ENCODE data around the gene CLCN5. TPM values are rescaled to one million over a fixed set of nuclear protein-coding genes. Genes with fewer than 3 reads are reported as not detected.

The CLCN5 gene
- total and polyA plus RNA-seq, 2 of the 13 experiments (the other 11 are each of a cell fraction or from before 2014, with no cell fraction given), result 7.8 to 27.3 TPM

DNA sequence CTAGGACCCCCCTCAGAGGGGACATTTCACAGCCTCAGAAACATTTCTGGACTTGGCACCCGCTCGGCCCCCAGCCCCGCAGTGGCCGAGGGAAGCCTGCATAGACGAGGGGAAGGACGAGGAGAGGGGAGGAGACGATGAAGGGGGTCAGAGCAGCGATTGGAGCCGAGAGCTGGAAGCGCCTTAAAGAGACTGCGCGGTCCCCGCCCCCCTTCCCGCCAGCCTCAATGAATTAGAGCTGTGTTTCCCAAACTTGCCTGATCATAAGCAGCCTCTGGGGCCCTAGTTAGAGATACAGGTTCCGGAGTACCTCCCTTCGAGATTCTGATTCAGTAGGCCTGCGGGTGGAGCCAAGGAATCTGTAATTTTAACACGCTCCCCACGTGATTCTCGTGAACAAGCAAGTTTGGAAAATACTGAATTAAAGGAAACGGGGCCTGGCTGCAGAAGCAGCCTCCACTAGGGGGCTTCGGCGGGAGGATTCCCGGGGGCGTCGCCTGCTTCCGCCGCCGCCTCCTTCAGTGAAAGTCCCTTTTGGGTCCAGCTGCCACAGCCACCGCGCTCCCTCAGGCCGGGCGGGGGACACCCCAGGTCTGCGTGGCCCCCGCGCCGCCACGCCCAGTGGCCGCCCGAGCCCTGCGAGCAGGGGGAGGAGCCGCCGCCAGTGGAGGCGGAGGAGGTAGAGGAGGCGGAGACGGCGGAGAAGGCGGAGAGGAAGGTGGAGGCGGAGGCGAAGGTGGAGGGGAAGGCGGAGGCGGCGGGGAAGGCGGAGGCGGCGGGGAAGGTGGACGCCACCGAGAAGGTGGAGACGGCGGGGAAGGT lies 43.4 kb upstream of the CLCN5 start, which contains the start of gene USP27X (continued):
- TF ChIP-seq SNAPC2 (CRISPR knock-in tag; IDR thresholded peaks at IDR 0.05) (no peak), EZH2 (conservative IDR thresholded peaks at IDR 0.05; ENCODE audit: low read depth, low read length) (no peak), FOXA1 (IDR thresholded peaks at IDR 0.05) (no peak), FOXA1 (CRISPR knock-in tag; IDR thresholded peaks at IDR 0.05) (no peak), MED8 (CRISPR knock-in tag; IDR thresholded peaks at IDR 0.05; ENCODE audit: insufficient replicate concordance) (no peak), NAIF1 (CRISPR knock-in tag; IDR thresholded peaks at IDR 0.05; ENCODE audit: borderline replicate concordance) (no peak), PCBP1 (IDR thresholded peaks at IDR 0.05; ENCODE audit: borderline replicate concordance, low read depth, low read length) (no peak), KDM5B (CRISPR knock-in tag; IDR thresholded peaks at IDR 0.05; ENCODE audit: borderline replicate concordance) (no peak; the same call in 1 of the 2 replicates), ZNF777 (CRISPR knock-in tag; IDR thresholded peaks at IDR 0.05) (no peak), IKZF1 (IDR thresholded peaks at IDR 0.05) (no peak), PRMT3 (CRISPR knock-in tag; IDR thresholded peaks at IDR 0.05; ENCODE audit: borderline replicate concordance, low read depth) (no peak), ATF7 (IDR thresholded peaks at IDR 0.05) (no peak), ATF7 (CRISPR knock-in tag; IDR thresholded peaks at IDR 0.05) (no peak), ATAD3A (CRISPR knock-in tag; IDR thresholded peaks at IDR 0.05) (no peak), ZNF432 (CRISPR knock-in tag; IDR thresholded peaks at IDR 0.05; ENCODE audit: borderline replicate concordance) (no peak)
- TF ChIP-seq, protein P1, sequence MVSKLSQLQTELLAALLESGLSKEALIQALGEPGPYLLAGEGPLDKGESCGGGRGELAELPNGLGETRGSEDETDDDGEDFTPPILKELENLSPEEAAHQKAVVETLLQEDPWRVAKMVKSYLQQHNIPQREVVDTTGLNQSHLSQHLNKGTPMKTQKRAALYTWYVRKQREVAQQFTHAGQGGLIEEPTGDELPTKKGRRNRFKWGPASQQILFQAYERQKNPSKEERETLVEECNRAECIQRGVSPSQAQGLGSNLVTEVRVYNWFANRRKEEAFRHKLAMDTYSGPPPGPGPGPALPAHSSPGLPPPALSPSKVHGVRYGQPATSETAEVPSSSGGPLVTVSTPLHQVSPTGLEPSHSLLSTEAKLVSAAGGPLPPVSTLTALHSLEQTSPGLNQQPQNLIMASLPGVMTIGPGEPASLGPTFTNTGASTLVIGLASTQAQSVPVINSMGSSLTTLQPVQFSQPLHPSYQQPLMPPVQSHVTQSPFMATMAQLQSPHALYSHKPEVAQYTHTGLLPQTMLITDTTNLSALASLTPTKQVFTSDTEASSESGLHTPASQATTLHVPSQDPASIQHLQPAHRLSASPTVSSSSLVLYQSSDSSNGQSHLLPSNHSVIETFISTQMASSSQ (IDR thresholded peaks at IDR 0.05; ENCODE audit: low read depth), result no peak
- TF ChIP-seq, protein P1 (CRISPR knock-in tag; IDR thresholded peaks at IDR 0.05; ENCODE audit: borderline replicate concordance), result no peak; the same call in 1 of the 2 replicates
- TF ChIP-seq, protein P2, sequence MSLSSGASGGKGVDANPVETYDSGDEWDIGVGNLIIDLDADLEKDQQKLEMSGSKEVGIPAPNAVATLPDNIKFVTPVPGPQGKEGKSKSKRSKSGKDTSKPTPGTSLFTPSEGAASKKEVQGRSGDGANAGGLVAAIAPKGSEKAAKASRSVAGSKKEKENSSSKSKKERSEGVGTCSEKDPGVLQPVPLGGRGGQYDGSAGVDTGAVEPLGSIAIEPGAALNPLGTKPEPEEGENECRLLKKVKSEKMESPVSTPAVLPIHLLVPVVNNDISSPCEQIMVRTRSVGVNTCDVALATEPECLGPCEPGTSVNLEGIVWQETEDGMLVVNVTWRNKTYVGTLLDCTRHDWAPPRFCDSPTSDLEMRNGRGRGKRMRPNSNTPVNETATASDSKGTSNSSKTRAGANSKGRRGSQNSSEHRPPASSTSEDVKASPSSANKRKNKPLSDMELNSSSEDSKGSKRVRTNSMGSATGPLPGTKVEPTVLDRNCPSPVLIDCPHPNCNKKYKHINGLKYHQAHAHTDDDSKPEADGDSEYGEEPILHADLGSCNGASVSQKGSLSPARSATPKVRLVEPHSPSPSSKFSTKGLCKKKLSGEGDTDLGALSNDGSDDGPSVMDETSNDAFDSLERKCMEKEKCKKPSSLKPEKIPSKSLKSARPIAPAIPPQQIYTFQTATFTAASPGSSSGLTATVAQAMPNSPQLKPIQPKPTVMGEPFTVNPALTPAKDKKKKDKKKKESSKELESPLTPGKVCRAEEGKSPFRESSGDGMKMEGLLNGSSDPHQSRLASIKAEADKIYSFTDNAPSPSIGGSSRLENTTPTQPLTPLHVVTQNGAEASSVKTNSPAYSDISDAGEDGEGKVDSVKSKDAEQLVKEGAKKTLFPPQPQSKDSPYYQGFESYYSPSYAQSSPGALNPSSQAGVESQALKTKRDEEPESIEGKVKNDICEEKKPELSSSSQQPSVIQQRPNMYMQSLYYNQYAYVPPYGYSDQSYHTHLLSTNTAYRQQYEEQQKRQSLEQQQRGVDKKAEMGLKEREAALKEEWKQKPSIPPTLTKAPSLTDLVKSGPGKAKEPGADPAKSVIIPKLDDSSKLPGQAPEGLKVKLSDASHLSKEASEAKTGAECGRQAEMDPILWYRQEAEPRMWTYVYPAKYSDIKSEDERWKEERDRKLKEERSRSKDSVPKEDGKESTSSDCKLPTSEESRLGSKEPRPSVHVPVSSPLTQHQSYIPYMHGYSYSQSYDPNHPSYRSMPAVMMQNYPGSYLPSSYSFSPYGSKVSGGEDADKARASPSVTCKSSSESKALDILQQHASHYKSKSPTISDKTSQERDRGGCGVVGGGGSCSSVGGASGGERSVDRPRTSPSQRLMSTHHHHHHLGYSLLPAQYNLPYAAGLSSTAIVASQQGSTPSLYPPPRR (CRISPR knock-in tag; IDR thresholded peaks at IDR 0.05; ENCODE audit: borderline replicate concordance), result peak; percentile 46; the same call in 1 of the 2 replicates
- TF ChIP-seq, protein P3, sequence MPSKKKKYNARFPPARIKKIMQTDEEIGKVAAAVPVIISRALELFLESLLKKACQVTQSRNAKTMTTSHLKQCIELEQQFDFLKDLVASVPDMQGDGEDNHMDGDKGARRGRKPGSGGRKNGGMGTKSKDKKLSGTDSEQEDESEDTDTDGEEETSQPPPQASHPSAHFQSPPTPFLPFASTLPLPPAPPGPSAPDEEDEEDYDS (CRISPR knock-in tag; IDR thresholded peaks at IDR 0.05), result peak; percentile 90
- TF ChIP-seq, protein P4, sequence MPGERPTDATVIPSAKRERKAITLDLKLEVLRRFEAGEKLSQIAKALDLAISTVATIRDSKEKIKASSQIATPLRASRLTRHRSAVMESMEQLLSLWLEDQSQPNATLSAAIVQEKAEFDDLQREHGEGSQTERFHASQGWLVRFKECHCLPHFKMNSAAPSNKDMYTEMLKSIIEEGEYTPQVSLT (CRISPR knock-in tag; IDR thresholded peaks at IDR 0.05; ENCODE audit: borderline replicate concordance, low read depth), result no peak
